H1 (cell line): Measurements from ENCODE around the gene L3MBTL2. TPM values are rescaled to one million over a fixed set of nuclear protein-coding genes. Genes with fewer than 3 reads are reported as not detected.

Source experiments
- CTCF ChIA-PET: fragments of 300-600 bp; sonication (Branson Sonifier 250); formaldehyde crosslinking; loops from one replicate; lab custom pipeline; 2021; ENCODE audit not compliant: partially characterized antibody; lab: Charles Lee
- POLR2A ChIA-PET: fragments of 300-600 bp; sonication (Branson Sonifier 250); formaldehyde crosslinking; loops from one replicate; lab custom pipeline; 2021; ENCODE audit warnings: inconsistent platforms; ENCODE audit not compliant: partially characterized antibody; lab: Charles Lee
- DNase-seq, 2 experiments: peaks; one replicate each; pipeline versions ENCODE4 v3.0.0 to v3.0.0-alpha.2; 2010 to 2022; ENCODE audit warnings: low spot score in 2 of 2, low read depth in 1 of 2, mixed read lengths in 1 of 2
- FAIRE-seq: peaks from 2 replicates; lab custom pipeline; 2011; peaks lifted over from hg19 to GRCh38; lab: Jason Lieb, UNC
- H2AFZ ChIP-seq: 2 replicates; pipeline ENCODE4 v1.8.1; 2012; ENCODE audit warnings: low read length, inconsistent platforms
- H2AK5ac ChIP-seq: 2 replicates; pipeline ENCODE4 v1.6.1; 2013; ENCODE audit warnings: low read depth, low read length
- H2BK120ac ChIP-seq: replicated peaks from 2 replicates; pipeline ENCODE3; 2013; ENCODE audit warnings: low read depth, low read length, inconsistent platforms
- H2BK12ac ChIP-seq: 2 replicates; pipeline ENCODE4 v1.6.1; 2013; ENCODE audit warnings: low read depth, low read length
- H2BK15ac ChIP-seq: 2 replicates; pipeline ENCODE4 v1.6.1; 2013; ENCODE audit warnings: low read length
- H2BK20ac ChIP-seq: 2 replicates; pipeline ENCODE4 v1.6.1; 2013; ENCODE audit warnings: low read length
- H2BK5ac ChIP-seq: 2 replicates; pipeline ENCODE4 v1.6.1; 2013; ENCODE audit warnings: low read depth, low read length
- H3K14ac ChIP-seq: 2 replicates; pipeline ENCODE4 v1.6.1; 2013; ENCODE audit warnings: inconsistent platforms; ENCODE audit not compliant: insufficient read length
- H3K18ac ChIP-seq: 2 replicates; pipeline ENCODE4 v1.6.1; 2013; ENCODE audit warnings: low read length; ENCODE audit errors: extremely low read depth
- H3K23ac ChIP-seq: 2 replicates; pipeline ENCODE4 v1.6.1; 2013; ENCODE audit warnings: inconsistent platforms; ENCODE audit not compliant: insufficient read length
- H3K23me2 ChIP-seq: 2 replicates; pipeline ENCODE4 v1.6.1; 2013; ENCODE audit warnings: low read depth, low read length
- H3K27ac ChIP-seq: 2 replicates; pipeline ENCODE4 v1.6.1; 2011; ENCODE audit warnings: low read depth, low read length, inconsistent platforms
- H3K27me3 ChIP-seq, 4 experiments: replicated peaks in 1 of 4; 1 replicate in 1 of 4; 2 replicates in 3 of 4; pipeline versions ENCODE4 v1.6.1 to v1.8.1; 2011 to 2013; ENCODE audit warnings: low read length in 3 of 4, mild to moderate bottlenecking in 3 of 4, inconsistent platforms in 2 of 4, mixed read lengths in 2 of 4, moderate library complexity in 1 of 4; ENCODE audit not compliant: control insufficient read depth in 3 of 4, insufficient read depth in 3 of 4; ENCODE audit errors: extremely low read depth in 1 of 4
- H3K36me3 ChIP-seq, 4 experiments: 2 replicates each; pipeline versions ENCODE4 v1.6.1 to v1.8.1; 2011 to 2013; ENCODE audit warnings: mild to moderate bottlenecking in 4 of 4, low read length in 3 of 4, moderate library complexity in 2 of 4, control low read depth in 1 of 4, inconsistent platforms in 1 of 4; ENCODE audit not compliant: insufficient read depth in 4 of 4, control insufficient read depth in 2 of 4
- H3K4ac ChIP-seq: replicated peaks from 2 replicates; pipeline ENCODE3; 2013; ENCODE audit warnings: low read length, low read depth, mixed read lengths, inconsistent platforms; ENCODE audit not compliant: insufficient read length
- H3K4me1 ChIP-seq, 4 experiments: replicated peaks in 1 of 4; 1 replicate in 1 of 4; 2 replicates in 3 of 4; pipeline versions ENCODE4 v1.6.1 to v1.8.1; 2011 to 2013; ENCODE audit warnings: low read length in 3 of 4, inconsistent platforms in 2 of 4, mixed read lengths in 1 of 4; ENCODE audit not compliant: insufficient read depth in 4 of 4, control insufficient read depth in 3 of 4
- H3K4me2 ChIP-seq, 2 experiments: 2 replicates each; pipeline versions ENCODE4 v1.6.1 to v1.8.1; 2011 to 2013; ENCODE audit warnings: low read depth in 2 of 2, low read length in 2 of 2, control low read depth in 1 of 2, inconsistent platforms in 1 of 2, mild to moderate bottlenecking in 1 of 2; ENCODE audit not compliant: insufficient read depth in 1 of 2
- H3K4me3 ChIP-seq, 4 experiments: fragments of 200-600, 300-600 bp in 1 of 4; sonication (generic), shearing (Covaris generic), sonication (Bioruptor Twin) in 1 of 4; 2 replicates each; pipeline versions ENCODE4 v1.5.1 to v1.8.1; 2011 to 2016; ENCODE audit warnings: low read length in 4 of 4, low read depth in 3 of 4, control low read depth in 2 of 4, inconsistent platforms in 2 of 4, mild to moderate bottlenecking in 2 of 4, mixed read lengths in 1 of 4, moderate library complexity in 1 of 4; ENCODE audit not compliant: insufficient read depth in 2 of 4; ENCODE audit errors: extremely low read depth in 1 of 4
- H3K56ac ChIP-seq: replicated peaks from 2 replicates; pipeline ENCODE3; 2013; ENCODE audit warnings: low read depth, mild to moderate bottlenecking, mixed read lengths, low read length, inconsistent platforms; ENCODE audit not compliant: insufficient read length
- H3K79me1 ChIP-seq: 2 replicates; pipeline ENCODE4 v1.6.1; 2013; ENCODE audit warnings: low read depth, low read length, control low read depth
- H3K79me2 ChIP-seq, 2 experiments: 2 replicates each; pipeline versions ENCODE4 v1.6.1 to v1.8.1; 2012 to 2013; ENCODE audit warnings: low read length in 2 of 2, mild to moderate bottlenecking in 2 of 2, inconsistent platforms in 1 of 2; ENCODE audit not compliant: insufficient read depth in 2 of 2, control insufficient read depth in 1 of 2
- H3K9ac ChIP-seq, 4 experiments: replicated peaks in 1 of 4; 1 replicate in 1 of 4; 2 replicates in 3 of 4; pipeline versions ENCODE4 v1.6.1 to v1.8.1; 2011 to 2013; ENCODE audit warnings: low read depth in 3 of 4, low read length in 3 of 4, control low read depth in 2 of 4, mild to moderate bottlenecking in 2 of 4, moderate library complexity in 2 of 4, inconsistent platforms in 1 of 4; ENCODE audit errors: extremely low read depth in 1 of 4
- H3K9me3 ChIP-seq, 2 experiments: 2 replicates each; pipeline versions ENCODE4 v1.6.1 to v1.8.1; 2012 to 2013; ENCODE audit warnings: mild to moderate bottlenecking in 2 of 2, moderate library complexity in 2 of 2, control low read depth in 1 of 2, inconsistent platforms in 1 of 2, low read depth in 1 of 2, low read length in 1 of 2, mixed read lengths in 1 of 2; ENCODE audit not compliant: insufficient read depth in 2 of 2
- H4K20me1 ChIP-seq, 2 experiments: replicated peaks in 1 of 2; 2 replicates each; pipeline versions ENCODE3 to v1.8.1; 2011 to 2013; ENCODE audit warnings: inconsistent platforms in 2 of 2, low read length in 2 of 2, mild to moderate bottlenecking in 1 of 2; ENCODE audit not compliant: insufficient read depth in 2 of 2, control insufficient read depth in 1 of 2
- H4K5ac ChIP-seq: 2 replicates; pipeline ENCODE4 v1.6.1; 2013; ENCODE audit warnings: low read length, low read depth, mixed read lengths, inconsistent platforms; ENCODE audit not compliant: insufficient read length
- H4K8ac ChIP-seq: 2 replicates; pipeline ENCODE4 v1.8.0; 2013; ENCODE audit warnings: mild to moderate bottlenecking, moderate library complexity, low read length, inconsistent platforms; ENCODE audit not compliant: insufficient read depth; ENCODE audit errors: extremely low read depth
- H4K91ac ChIP-seq: replicated peaks from 2 replicates; pipeline ENCODE3; 2013; ENCODE audit warnings: low read length, mixed read lengths, inconsistent platforms; ENCODE audit not compliant: insufficient read length
- RNF2 ChIP-seq: fragments of 200-900, 300-1000 bp; sonication (generic); IDR thresholded peaks from 2 replicates; pipeline ENCODE4 v1.7.1; 2016; ENCODE audit warnings: borderline replicate concordance, low read depth, mild to moderate bottlenecking, antibody characterized with exemption, low read length; ENCODE audit not compliant: poor library complexity, severe bottlenecking; ENCODE audit errors: missing control alignments
- SUZ12 ChIP-seq: fragments of 200-600 bp; sonication (generic); IDR thresholded peaks from 2 replicates; pipeline ENCODE4 v1.6.1; 2012; ENCODE audit warnings: mild to moderate bottlenecking, inconsistent platforms, low read length, moderate library complexity, mixed read lengths
- WGBS, 2 experiments: shearing (Covaris generic) in 1 of 2; methylation state at CpG; one replicate each; pipeline versions ENCODE4 v1.1.6 to v1.1.7; 2013 to 2015; ENCODE audit warnings: low lambda C conversion rate in 2 of 2, mixed read lengths in 2 of 2, inconsistent platforms in 1 of 2, low coverage in 1 of 2, missing lambda C conversion rate in 1 of 2; ENCODE audit not compliant: insufficient replicate concordance in 2 of 2, insufficient coverage in 1 of 2, insufficient read length in 1 of 2; ENCODE audit errors: extremely low coverage in 1 of 2, missing lambda C conversion rate in 1 of 2; 5-methylcytosine and 5-hydroxymethylcytosine counted together
- polyA plus RNA-seq, 7 experiments: library from polyadenylated mRNA; depleted of rRNA in 3 of 7; stranded (reverse) in 5 of 7; unstranded in 2 of 7; fragments of >200 nt in 5 of 7; fragments of 200-250 nt in 2 of 7; gene quantifications; 1 replicate in 5 of 7; 2 replicates in 1 of 7; 4 replicates in 1 of 7; pipeline versions ENCODE4 v1.2.1 to v1.2.3, GENCODE V29; 2011 to 2013; ENCODE audit warnings: missing spikeins in 2 of 7, mixed read lengths in 2 of 7
- total RNA-seq: library from RNA; stranded (reverse); fragmentation: NEBNext Ultra II Directional; extraction: Animal tissue kit (Norgen Biotek cat#: 25700); gene quantifications from 2 replicates; pipeline ENCODE4 v1.2.1, GENCODE V29; 2021
- TF ChIP-seq, protein P1 (sequence below): IDR thresholded peaks from 2 replicates; pipeline ENCODE4 v1.6.1; 2012; ENCODE audit warnings: low read length, inconsistent platforms

Gene L3MBTL2
- total and polyA plus RNA-seq, 2 of the 8 experiments (the other 6 are each of a cell fraction or from before 2014, with no cell fraction given): 23.9 to 24.9 TPM

DNA sequence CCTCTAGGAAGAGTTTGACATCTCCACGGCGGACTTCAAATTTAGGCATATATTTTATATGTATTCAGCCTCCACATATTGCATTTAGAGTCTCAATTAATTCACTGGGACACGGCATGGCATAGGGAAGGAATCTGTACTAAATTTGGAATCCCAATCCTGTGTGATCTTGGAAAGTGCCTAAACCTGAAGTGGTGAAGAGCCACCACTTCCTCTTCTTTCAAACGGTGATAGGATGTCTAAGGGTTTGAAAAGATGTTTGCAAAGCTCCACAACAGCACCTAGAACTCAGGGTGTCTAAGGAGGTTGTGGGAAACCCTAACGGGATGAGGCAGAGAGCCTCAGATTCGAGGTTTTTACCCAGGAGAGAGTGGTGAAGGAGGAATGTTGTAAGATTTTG, 1.0 kb upstream of the L3MBTL2 start:
- no peak overlapping the region; a peak in 1 of 4 replicates for H3K4me2 ChIP-seq
- no peak overlapping the region for H2BK15ac ChIP-seq
- no peaks in the 10 kb centered on the region for H3K9me3 ChIP-seq
- no peak overlapping the region for H3K27ac ChIP-seq
- no peak overlapping the region for H3K4me3 ChIP-seq
- no peak overlapping the region for H3K14ac ChIP-seq
- DNase-seq (no peak), FAIRE-seq (no peak)
- CTCF ChIA-PET: no interaction called here
- peaks cover 0 to 4% (median 0%) of the 10 kb centered on the region in 4 experiments; a peak in 2 of 7 replicates for H3K4me1 ChIP-seq
- no peak overlapping the region for H2BK5ac ChIP-seq
- no peak overlapping the region for H2BK12ac ChIP-seq
- H3K27me3 ChIP-seq: peaks cover 0 to under 1% (median 0%) of the 10 kb centered on the region in 4 experiments; a peak in 4 of 7 replicates
- H4K5ac ChIP-seq: no peak overlapping the region
- H4K8ac ChIP-seq: no peak overlapping the region
- no peak overlapping the region for H4K91ac ChIP-seq
- H4K20me1 ChIP-seq: no peaks in the 10 kb centered on the region
- H2BK120ac ChIP-seq: no peak overlapping the region
- WGBS, 2 experiments: 83% methylated on average over 6 of the region's 6 CpGs; no CpG with 5 or more reads in 1 of the 2 experiments
- H2AK5ac ChIP-seq: no peak overlapping the region
- peaks cover 7% of the 10 kb centered on the region for H3K23me2 ChIP-seq
- no peak overlapping the region for H3K23ac ChIP-seq
- H3K18ac ChIP-seq: no peak overlapping the region
- peaks cover 0 to 9% of the 10 kb centered on the region in 2 experiments; a peak in 2 of 4 replicates for H3K79me2 ChIP-seq
- POLR2A ChIA-PET: no interaction called here
- no peaks in the 10 kb centered on the region; the same call in 1 of the 2 replicates for H3K79me1 ChIP-seq
- H2AFZ ChIP-seq: no peak overlapping the region
- H3K4ac ChIP-seq: no peak overlapping the region
- no peak overlapping the region for H3K9ac ChIP-seq
- H2BK20ac ChIP-seq: no peak overlapping the region
- H3K36me3 ChIP-seq: no peaks in the 10 kb centered on the region
- H3K56ac ChIP-seq: no peak overlapping the region
- no peak for TF ChIP-seq SUZ12
- TF ChIP-seq RNF2: no peak
- TF ChIP-seq, protein P1, sequence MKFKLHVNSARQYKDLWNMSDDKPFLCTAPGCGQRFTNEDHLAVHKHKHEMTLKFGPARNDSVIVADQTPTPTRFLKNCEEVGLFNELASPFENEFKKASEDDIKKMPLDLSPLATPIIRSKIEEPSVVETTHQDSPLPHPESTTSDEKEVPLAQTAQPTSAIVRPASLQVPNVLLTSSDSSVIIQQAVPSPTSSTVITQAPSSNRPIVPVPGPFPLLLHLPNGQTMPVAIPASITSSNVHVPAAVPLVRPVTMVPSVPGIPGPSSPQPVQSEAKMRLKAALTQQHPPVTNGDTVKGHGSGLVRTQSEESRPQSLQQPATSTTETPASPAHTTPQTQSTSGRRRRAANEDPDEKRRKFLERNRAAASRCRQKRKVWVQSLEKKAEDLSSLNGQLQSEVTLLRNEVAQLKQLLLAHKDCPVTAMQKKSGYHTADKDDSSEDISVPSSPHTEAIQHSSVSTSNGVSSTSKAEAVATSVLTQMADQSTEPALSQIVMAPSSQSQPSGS: no peak
